Ovary (tissue), 9 donors: ENCODE measurements around the gene ZNF681. TPM values are rescaled to one million over a fixed set of nuclear protein-coding genes. Genes with fewer than 3 reads are reported as not detected.
"Not testable (repeated sequence)": the region's sequence is repeated elsewhere in the genome, so short reads cannot be mapped to it uniquely, and the experiment has no call there.

Experiments used
- DNase-seq, 5 donors: peaks; one replicate each; pipeline ENCODE4 v3.0.0-alpha.2; 2019 to 2020
- H3K27ac ChIP-seq, 2 donors: fragments of 200-600 bp; one replicate each; pipeline versions ENCODE4 v1.5.1 to v1.8.0; 2019 to 2022
- H3K27me3 ChIP-seq: fragments of 200-600 bp; one replicate; pipeline ENCODE4 v1.8.0; 2022
- H3K36me3 ChIP-seq: fragments of 200-600 bp; sonication (generic); one replicate; pipeline ENCODE4 v1.5.1; 2019
- H3K4me1 ChIP-seq: one replicate; pipeline ENCODE4 v1.8.1; 2013; ENCODE audit warnings: mild to moderate bottlenecking, moderate library complexity; ENCODE audit not compliant: insufficient read depth
- H3K4me3 ChIP-seq: fragments of 200-600 bp; sonication (generic); one replicate; pipeline ENCODE4 v1.5.1; 2017
- H3K9me3 ChIP-seq, 2 donors: fragments of 200-600 bp in 1 of 2; sonication (generic) in 1 of 2; one replicate each; pipeline versions ENCODE4 v1.5.1 to v1.8.1; 2013 to 2019; ENCODE audit warnings: mild to moderate bottlenecking in 1 of 2, moderate library complexity in 1 of 2
- EP300 ChIP-seq: sonication (generic); formaldehyde crosslinking; IDR thresholded peaks from one replicate; pipeline ENCODE4 v1.6.1; 2017; ENCODE audit warnings: antibody characterized with exemption
- POLR2A ChIP-seq: fragments of 450-650 bp; IDR thresholded peaks from one replicate; pipeline ENCODE4 v1.6.1; 2017; ENCODE audit warnings: antibody characterized with exemption, mild to moderate bottlenecking, moderate library complexity
- WGBS, 3 donors: extraction: QIAGEN DNeasy Blood & Tissue Kit in 1 of 3; methylation state at CpG; one replicate each; pipeline versions ENCODE4 v1.1.5 to v1.1.7; 2013 to 2017; 5-methylcytosine and 5-hydroxymethylcytosine counted together
- intact Hi-C, 4 donors: fragments of 100-400 bp; cut with DNase I; formaldehyde crosslinking; loops; one replicate each; pipeline versions ENCODE4 v1.11.0 to v1.15.1; 2022 to 2023
- polyA plus RNA-seq, 2 donors: library from polyadenylated mRNA; stranded (reverse); fragments of 200-250 nt in 1 of 2; fragments of 350-450 nt in 1 of 2; fragmentation: Illumina TruSeq in 1 of 2; extraction: RNeasy Lipid Tissue Mini Kit (QIAGEN cat#74804) in 1 of 2; gene quantifications; one replicate each; pipeline ENCODE4 v1.2.3, GENCODE V29; 2013 to 2014
- total RNA-seq, 7 donors: library from RNA; depleted of rRNA in 2 of 7; stranded (reverse); fragments of >200 nt in 2 of 7; fragmentation: NEBNext Ultra II Directional in 3 of 7; extraction: Animal tissue kit (Norgen Biotek cat#: 25700) in 3 of 7; gene quantifications; one replicate each; pipeline versions ENCODE4 v1.1.0 to v1.2.4, GENCODE V29; 2016 to 2023
- TF ChIP-seq, protein P1 (sequence below), 3 donors: fragments of 450-650 bp in 2 of 3; fragments of 200-600 bp in 1 of 3; IDR thresholded peaks; one replicate each; pipeline versions ENCODE4 v1.5.1 to v1.8.0; 2016 to 2022; ENCODE audit warnings: antibody characterized with exemption in 3 of 3, mild to moderate bottlenecking in 1 of 3
- donor health status: DM: no; HTN: no; CAD: no; lungs with moderate emphysema.
- donor health status: DM: no; HTN: no; CAD: no.
- donor health status: Bipolar disorder and iron deficiency.
- donor health status: DM: yes; HTN: yes; CAD: no.
- donor health status: DM: no; HTN: no; CAD: no.
- donor health status: DM: yes; HTN: yes; CAD: no.

The ZNF681 gene
- total and polyA plus RNA-seq, 9 donors: 1.5 to 4.0 (median 2.5) TPM

DNA sequence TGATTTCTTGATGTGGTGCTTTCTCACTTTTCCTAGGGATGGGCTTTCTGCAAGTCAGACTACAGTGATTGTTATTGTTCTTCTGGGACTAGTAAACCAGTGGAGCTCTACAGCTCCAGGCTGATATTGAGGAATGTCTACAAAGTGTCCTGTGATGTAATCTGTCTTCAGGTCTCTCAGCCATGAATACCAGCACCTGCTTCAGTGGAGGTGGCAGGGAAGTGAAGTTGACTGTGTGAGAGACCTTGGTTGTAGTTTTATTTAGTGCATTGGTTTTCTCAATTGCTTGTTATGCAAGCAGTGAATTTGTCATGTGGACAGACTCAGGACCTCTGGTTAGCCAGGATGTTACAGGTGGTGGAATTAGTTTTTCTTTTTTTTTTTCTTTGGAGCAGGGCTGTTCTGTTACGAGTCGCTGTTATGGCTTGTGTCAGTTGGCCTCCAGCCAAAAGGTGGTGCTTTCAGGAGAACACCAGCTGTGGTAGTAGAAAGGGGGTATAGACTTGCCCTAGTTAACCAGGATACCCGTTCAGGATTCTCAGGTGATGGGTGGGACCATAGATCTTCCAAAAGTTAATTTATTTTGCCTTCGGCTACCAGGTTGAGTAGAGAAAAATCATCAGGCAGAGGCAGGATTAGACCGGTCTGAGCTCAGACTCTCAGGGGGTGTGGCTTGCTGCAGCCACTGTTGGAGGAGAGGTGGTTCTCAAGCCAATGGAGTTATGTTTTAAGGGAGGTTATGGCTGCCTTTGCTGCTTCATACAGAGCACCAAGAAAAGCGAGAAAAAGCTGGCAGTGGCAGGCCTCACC, 59.8 kb downstream of the ZNF681 start:
- no peaks in the 10 kb centered on the region for H3K4me1 ChIP-seq
- TF ChIP-seq EP300 (no peak), POLR2A (no peak)
- TF ChIP-seq, protein P1, sequence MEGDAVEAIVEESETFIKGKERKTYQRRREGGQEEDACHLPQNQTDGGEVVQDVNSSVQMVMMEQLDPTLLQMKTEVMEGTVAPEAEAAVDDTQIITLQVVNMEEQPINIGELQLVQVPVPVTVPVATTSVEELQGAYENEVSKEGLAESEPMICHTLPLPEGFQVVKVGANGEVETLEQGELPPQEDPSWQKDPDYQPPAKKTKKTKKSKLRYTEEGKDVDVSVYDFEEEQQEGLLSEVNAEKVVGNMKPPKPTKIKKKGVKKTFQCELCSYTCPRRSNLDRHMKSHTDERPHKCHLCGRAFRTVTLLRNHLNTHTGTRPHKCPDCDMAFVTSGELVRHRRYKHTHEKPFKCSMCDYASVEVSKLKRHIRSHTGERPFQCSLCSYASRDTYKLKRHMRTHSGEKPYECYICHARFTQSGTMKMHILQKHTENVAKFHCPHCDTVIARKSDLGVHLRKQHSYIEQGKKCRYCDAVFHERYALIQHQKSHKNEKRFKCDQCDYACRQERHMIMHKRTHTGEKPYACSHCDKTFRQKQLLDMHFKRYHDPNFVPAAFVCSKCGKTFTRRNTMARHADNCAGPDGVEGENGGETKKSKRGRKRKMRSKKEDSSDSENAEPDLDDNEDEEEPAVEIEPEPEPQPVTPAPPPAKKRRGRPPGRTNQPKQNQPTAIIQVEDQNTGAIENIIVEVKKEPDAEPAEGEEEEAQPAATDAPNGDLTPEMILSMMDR (IDR thresholded peaks at IDR 0.05): no peak
- H3K27me3 ChIP-seq: no peaks in the 10 kb centered on the region
- intact Hi-C loops: no loop called here
- WGBS, 3 donors: 57 to 77% (median 65%) methylated on average over 6 of the region's 6 CpGs
- no peak for DNase-seq
- no peaks in the 10 kb centered on the region for H3K9me3 ChIP-seq
- no peak overlapping the region for H3K27ac ChIP-seq
- H3K4me3 ChIP-seq: no peak overlapping the region
- no peaks in the 10 kb centered on the region for H3K36me3 ChIP-seq

DNA sequence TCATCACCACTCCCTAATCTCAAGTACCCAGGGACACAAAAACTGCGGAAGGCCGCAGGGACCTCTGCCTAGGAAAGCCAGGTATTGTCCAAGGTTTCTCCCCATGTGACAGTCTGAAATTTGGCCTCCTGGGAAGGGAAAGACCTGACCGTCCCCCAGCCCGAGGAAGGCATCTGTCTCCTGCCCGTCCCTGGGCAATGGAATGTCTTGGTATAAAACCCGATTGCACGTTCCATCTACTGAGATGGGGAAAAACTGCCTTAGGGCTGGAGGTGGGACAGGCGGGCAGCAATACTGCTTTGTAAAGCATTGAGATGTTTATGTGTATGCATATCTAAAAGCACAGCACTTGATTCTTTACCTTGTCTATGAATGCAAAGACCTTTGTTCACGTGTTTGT, 65.8 kb downstream of the ZNF681 start:
- intact Hi-C loops, H3K27ac ChIP-seq: not testable (repeated sequence)
- 68 to 73% (median 71%) methylated on average over 7 to 9 of the region's 9 CpGs for WGBS, 3 donors

More for the DNA sequence above, 65.8 kb downstream of the ZNF681 start:
- not testable (repeated sequence) for H3K4me3 ChIP-seq, H3K36me3 ChIP-seq, H3K9me3 ChIP-seq, H3K27me3 ChIP-seq, H3K4me1 ChIP-seq, DNase-seq

Other genes with a start within 250 kb of the ZNF681 start
- gene ZNF675, start 71.7 kb downstream of the ZNF681 start, total RNA-seq: 1 to 10 TPM; 4.3 to 9.6 (median 6.4) TPM
- gene ZNF675, start 71.7 kb downstream of the ZNF681 start, polyA plus RNA-seq: 1 to 10 TPM; 3.9 to 6.1 TPM
- gene ZNF726, start 156.0 kb upstream of the ZNF681 start, total RNA-seq: 1 to 10 TPM in 4 of 7 donors, under 1 TPM in 3; 0.36 to 5.3 (median 1.1) TPM
- 1 to 10 TPM in 1 of 2 donors, under 1 TPM in 1; 0.97 to 1.1 TPM for gene ZNF726, start 156.0 kb upstream of the ZNF681 start, polyA plus RNA-seq